ENCODE measurements around the gene BPHL. TPM values are rescaled to one million over a fixed set of nuclear protein-coding genes. Genes with fewer than 3 reads are reported as not detected.
A peak's percentile ranks its signal among the peaks of the same experiment; 100 is the strongest.
"Not testable (repeated sequence)": the region's sequence is repeated elsewhere in the genome, so short reads cannot be mapped to it uniquely, and the experiment has no call there.

Gene BPHL
- total RNA-seq, 1 experiment from 2014 or later, result 4.6 TPM

DNA sequence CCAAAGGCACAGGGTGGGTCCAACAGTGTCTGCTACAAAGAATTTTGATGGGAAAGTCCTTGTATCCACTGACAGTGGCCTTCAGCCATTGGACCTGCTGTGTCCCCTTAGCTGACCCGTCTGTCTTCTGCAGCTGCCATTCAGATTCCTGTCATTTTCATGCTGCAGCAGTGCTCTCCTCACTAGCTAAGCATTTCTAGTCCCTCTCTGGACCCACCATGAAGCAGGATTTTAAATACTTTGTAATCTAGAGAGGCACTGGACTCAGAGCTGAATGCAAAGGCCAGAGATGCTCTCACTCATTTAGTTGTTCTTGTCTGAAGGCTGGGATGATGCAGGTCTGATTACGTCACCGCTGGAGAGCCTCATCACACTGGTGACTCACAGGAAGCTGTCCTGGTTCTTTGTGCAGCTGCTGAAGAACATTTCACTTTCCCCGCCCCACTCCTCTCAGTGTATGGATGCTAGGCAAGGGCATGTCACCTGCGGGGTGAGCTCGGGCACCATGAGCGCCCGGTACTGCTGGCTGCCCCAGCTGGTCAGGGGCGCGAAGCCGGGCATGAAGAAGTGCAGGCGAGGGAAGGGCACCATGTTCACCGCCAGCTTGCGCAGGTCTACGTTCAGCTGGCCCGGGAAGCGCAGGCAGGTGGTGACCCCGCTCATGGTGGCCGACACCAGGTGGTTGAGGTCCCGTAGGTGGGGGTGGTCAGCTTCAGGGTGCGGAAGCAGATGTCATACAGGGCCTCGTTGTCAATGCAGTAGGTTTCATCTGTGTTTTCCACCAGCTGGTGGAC, 58.2 kb downstream of the BPHL start:
- DNase-seq (ENCODE audit: low read depth), result peak; percentile 93

DNA sequence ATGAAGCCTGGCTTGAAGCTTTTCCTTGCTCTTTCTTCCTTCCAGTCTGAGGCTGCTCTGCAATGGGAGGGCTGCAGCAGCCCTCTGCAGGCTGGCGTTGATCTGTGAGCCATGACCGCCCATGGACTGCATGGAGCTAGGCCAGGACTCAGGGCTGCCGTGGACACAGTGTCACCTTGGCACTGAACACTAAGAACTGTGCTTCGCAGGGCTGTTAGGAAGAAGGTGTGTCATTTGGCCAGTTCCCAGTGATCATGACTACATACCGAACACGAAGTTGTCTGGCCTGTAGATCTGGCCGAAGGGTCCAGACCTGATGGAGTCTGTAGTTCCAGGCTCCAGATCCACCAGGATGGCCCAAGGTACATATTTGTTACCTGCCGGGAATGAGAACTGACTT, 60.2 kb downstream of the BPHL start:
- DNase-seq (ENCODE audit: low read depth), result not testable (repeated sequence)

DNA sequence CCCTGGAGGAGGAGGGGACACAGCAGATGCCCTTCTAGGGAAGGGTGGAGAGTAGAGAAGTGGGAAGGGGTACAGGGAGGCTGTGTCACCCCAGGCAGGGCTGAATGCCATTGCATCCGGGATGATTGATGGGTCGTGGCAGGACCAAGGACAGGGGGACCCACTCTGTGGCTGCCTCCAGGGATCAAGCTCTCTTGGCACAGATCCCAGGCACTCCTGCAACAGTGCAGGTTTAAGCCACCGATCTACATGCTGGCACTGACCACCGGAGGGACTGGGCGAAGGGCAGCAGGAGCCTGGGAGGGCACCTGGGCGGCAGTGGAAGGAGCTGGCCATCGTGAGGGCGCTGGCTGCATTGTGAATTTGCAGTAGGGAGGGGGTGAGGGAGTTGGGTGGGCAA, 61.4 kb downstream of the BPHL start:
- DNase-seq (ENCODE audit: low read depth), result not testable (repeated sequence)

DNA sequence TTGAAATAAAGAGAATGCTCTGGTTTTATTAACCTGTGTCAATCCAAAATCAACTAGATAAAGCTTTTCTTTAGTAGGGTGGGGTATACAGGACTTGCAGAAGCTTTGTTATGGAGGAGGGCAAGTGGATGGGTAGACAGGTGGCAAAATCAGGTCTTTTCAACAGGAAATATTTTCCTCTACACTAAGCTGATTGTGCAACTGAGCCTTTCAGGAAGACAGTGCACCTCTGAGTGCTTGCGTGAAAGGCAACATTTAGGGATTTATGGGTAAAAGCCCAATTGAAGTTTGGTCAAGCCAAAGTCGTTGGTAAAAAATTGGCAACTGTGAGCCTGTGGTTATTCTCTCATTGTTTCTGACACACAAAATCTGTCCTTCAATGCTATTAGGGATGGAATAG, 62.6 kb downstream of the BPHL start:
- no peak for DNase-seq (ENCODE audit: low read depth)

DNA sequence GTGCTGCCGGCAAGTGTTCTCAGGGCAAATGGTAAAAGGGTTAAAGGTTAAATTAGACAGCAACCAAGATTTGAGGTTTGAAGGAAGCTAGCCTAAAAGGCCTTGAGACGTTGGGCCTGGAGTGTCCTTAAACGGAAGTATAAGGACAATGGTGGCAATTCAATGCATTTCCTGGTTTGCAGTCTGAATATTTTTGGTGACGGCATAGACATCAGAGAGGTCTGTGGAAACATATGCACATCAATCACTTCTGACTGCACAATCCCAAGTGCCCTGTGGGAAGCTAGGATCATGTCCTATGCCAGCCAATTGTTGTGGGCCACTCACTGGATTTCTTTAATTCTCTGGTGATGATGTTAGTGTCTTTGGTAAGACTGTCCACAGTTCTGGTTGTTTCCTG, 64.6 kb downstream of the BPHL start:
- no peak for DNase-seq (ENCODE audit: low read depth)

DNA sequence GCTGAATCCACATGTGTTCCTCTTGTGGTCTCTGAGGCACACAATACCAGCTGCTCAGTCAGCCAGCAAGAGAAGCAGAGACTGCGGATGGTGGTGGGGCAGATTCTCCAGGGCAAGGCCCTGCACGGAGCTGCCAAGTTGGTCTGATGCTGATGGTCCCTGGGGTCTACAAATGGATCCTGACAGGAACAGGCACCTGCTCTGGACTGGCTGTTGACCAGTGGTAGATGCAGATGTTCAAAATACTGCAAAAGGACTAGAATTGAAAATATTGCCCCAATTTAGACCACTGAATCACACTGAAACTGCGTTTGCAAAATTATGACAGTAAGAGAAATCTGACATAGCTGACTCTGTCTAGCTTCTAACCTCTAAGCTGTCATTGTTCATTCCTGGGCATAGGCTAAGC, 68.5 kb downstream of the BPHL start:
- DNase-seq (ENCODE audit: low read depth), result no peak

DNA sequence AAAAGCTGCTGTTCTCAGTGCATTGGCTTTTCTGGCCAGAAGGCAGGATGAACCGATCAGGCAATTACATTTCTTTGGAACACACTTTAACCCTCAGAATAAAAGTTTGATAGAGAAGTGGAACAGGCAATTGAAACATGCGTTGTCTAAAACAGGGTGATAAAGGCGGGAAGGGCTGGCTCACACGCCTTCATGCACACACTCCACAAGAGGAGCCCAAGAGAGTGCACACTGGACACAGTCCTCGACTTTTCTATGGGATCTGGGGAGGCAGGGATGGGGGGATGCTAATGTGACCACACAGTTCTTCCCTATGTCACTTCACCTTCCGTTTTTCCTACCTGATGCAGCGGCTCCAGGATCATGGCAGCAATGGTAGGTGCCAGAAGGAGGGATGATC, 69.8 kb downstream of the BPHL start:
- no peak for DNase-seq (ENCODE audit: low read depth)

DNA sequence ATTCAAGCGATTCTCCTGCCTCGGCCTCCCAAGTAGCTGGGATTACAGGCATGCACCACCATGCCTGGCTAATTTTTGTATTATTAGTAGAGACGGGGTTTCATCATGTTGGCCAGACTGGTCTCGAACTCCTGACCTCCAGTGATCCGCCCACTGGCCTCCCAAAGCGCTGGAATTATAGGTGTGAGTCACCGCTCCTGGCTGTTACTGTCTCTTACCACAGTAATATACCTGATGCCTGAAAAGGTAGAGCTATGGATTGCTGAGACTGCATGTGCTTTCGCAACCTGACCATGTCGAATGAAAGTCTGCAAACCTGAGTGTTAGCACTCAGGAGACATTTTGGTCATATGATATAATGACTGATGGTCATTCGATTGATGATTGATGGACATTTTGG, 70.7 kb downstream of the BPHL start:
- not testable (repeated sequence) for DNase-seq (ENCODE audit: low read depth)

DNA sequence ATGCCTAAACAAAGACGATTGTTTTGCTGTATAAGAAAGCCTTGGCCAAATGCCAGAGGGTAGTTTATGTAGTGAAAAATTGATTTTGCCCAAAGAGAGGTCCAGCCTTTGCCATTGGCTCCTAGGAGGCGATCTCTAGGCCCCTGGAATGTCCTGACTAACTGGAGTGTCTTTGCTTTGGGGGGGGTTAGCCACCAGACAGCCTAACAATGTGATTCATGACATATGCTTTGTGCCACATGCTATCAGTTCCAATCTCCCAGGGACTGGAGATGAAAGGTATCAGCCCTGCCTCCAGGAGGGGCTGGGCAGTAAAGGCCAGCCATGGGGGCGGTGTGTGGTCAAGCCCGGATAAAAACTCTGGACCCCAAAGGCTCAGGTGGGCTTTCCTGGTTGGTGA, 71.5 kb downstream of the BPHL start:
- DNase-seq (ENCODE audit: low read depth), result no peak

DNA sequence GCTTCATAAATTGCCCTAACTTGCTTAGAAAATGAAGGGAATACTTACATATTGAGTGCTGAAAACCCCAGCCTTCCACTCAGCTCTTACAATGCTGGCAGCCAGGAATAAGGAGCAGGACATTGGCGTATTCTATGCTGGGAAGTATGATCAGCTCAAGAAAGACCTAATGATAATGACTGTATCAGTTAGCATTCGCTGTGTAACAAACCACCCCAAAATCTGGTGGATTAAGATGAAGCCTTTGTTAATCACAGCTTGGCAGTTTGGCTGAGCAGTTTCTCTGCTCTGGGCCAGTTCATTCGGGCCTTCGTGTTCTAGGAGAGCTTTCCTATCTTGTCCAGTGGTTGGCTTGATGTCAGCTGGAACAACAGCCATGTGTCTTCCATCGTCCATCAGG, 72.3 kb downstream of the BPHL start:
- no peak for DNase-seq (ENCODE audit: low read depth)

DNA sequence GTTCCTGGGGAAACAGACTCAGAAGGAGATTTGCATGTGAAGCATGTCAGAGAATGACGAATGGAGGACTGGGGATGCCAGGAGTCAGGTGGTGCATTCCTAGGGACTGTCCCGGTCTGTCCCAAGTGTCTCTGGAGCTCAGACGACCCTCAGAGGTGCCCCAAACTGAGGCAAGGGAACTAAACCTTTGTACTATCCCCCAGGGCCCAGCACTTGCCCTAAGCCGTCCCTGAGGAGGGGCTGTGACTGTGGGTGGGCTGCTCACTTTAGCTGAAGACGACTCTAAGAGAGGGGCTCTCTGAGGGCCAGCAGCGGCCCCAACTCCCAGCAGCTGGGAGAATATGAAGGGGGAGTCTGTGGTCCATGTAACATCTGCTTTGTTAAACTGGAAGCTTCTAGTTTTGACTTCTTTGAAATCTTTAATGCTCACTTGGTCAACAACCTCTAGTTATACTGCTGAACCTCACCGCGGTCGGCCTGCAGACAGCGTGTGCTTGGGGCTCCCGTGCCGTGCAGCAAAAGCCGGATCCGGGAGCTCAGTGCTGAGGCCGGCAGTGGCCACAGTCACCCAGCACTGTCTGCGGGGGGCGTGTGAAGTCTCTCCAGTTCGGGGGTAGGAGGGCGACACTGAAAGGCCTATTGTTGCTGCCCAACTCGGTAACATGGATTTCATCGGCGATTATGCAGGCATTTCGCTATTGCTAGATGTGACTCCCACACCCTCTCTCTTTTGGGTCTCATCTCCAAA, 74.8 kb downstream of the BPHL start:
- DNase-seq (ENCODE audit: low read depth), result no peak

DNA sequence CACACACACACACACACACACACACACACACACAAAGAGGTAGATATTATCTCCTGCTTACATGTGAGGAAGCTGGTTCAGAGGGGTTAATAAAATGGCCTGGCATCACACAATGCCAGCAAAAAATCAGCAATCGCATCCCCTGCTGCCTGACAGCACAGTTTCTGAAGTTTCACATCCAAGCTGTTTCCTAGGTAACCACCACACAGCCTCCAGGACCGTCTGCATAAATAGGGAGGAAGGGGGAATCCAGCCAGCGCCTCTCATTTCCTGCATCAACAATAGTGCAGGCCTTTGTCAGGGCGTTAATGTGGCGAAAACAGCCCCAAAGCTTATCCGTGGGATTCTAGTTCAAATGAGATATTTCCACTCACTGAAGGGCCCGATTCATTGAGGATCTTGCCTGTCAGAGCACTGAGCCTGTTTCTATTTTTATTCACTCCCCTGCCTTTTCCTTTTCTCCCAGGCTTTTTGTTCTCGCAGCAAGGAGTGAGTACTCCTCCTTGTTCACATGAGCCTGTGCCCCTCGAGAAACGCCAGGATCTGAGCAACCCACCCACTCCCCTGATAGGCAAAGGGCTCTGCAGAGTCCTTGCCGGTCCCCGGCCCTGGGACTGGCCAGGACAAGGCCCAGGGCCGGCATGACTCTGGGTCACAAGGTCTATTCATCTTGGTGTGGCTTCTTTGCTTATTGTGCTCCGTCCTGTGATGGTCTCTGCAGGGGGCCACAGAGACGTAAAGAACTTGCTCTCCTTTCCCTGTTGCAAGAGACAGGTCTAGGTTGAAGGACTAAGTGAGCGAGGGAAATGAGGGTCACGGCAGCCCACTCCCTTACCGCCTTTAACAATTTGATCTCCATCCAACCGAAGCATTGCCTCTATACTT, 76.3 kb downstream of the BPHL start:
- peak; percentile 27 for DNase-seq (ENCODE audit: low read depth)

DNA sequence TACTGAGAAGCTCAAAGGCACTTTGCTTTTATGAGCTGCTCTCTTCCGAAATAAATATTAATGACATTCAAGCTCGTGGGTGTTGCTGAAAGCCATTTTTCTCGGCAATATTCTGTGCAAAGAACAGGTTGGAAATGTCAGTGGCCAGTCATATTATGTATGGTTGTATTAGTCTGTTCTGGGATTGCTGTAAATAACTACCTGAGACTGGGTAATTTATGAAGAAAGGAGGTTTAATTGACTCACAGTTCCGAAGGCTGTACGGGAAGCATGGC, 76.8 kb downstream of the BPHL start:
- no peak for DNase-seq (ENCODE audit: low read depth)

DNA sequence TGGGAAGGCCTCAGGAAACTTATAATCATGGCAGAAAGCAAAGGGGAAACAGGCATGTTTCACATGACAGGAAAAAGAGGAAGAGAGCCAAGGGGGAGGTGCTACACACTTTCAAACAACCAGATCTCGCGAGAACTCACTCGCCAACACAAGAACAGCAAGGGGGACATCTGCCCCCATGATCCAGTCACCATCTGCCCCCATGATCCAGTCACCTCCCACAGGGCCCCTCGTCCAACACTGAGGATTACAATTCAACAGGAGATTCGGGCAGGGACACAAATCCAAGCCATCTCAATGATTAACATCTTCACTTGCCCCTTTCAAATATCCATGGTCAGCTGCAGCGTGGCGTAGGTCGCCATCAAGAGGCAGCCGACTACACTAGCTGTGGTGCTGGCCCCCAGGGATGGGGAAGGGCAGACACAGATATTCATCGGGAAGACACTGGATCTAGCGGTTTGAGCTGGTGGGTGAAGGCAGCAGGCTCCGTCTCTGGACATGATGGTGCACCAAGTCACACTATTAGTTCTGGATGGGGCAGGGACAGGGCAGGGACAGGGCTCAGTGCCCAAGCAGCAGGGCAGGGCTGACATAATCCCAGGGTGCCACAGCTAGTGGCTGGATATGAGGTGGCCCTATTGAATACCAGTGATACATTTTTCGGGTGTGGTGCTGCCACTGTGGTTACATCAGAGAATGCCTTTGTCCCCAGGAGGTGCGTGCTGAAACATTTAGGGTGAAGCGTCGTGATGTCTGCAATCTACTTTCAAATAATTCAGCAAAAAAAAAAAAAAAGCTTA, 77.4 kb downstream of the BPHL start:
- DNase-seq (ENCODE audit: low read depth), result no peak

DNA sequence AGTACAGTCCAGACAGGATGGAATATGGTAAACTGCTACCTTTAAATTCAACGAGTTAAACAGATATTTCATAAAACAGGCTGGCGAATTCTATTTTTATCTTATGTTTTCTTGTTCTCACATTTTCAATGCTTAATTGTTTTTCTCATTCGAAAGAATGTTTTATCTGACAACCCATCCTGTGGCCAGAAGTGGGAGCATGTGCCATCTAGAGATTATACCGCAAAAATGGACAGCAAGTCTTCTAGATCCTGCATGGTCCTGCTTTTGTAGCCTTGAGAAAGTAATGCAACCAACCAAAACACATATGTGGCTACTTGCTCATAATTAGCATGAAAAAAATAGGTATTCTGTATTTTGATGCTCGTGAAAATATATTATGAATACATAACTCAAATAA, 78.3 kb downstream of the BPHL start:
- DNase-seq (ENCODE audit: low read depth), result no peak

DNA sequence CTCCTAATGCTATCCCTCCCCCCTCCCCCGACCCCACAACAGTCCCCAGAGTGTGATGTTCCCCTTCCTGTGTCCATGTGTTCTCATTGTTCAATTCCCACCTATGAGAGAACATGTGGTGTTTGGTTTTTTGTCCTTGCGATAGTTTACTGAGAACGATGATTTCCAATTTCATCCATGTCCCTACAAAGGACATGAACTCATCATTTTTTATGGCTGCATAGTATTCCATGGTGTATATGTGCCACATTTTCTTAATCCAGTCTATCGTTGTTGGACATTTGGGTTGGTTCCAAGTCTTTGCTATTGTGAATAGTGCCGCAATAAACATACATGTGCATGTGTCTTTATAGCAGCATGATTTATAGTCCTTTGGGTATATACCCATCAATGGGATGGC, 79.2 kb downstream of the BPHL start:
- not testable (repeated sequence) for DNase-seq (ENCODE audit: low read depth)

DNA sequence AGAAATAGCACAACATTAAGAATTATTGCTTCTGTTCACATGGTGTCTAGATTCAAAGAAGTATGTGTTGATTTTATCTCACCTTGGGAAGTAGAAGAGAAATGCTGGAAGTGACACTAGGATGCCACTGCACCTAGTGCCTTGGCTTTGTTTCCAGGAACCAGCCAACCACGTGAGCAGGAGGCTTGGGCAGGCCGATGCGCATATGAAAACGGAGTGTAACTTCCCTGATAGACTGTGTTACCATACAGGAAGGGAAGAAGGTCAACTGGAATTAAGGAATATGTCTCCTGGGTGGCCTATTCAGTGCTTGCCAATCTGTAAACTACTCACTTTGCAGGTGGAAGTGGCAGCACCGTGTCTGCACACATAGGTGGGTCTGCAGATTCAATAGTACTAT, 80.9 kb downstream of the BPHL start:
- DNase-seq (ENCODE audit: low read depth), result no peak

DNA sequence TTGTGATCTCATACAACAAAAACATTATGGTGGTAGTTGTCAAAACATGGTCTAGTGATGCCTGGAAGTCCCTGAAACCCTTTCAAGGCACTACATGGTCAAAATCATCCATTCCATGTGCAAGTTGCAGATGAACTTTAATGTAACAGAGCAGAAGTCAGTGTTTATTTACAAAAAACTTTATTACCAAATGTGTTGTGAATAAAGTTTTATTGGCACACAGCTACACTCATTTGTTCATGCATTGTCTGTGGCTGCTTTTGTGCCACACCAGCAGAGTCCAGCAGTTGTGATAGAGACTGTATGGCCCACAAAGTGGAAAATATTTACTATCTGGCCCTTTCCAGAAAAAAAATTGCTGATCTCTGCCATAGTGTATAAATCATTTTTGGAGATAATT, 82.2 kb downstream of the BPHL start:
- DNase-seq (ENCODE audit: low read depth), result no peak

DNA sequence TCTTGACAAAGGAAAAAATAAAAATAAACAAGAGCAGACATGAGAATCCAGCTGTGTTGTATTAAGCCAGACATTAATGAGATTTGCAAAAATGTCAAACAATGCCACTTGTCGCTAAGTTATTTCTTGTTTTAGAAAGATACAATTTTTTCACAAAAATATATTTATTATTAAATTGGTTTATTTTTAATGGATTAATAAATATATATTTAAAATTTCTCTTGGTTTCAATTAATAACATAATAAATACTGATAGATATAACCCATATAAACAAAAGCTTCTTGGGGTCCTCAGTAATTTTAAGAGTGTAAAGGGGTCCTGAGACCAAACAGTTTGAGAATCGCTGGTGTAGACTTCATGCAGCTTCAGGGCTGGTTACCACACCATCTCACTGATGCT, 82.9 kb downstream of the BPHL start:
- no peak for DNase-seq (ENCODE audit: low read depth)

Data from HT1080 (cell line).